GM15510 (cell line): ENCODE measurements around the gene NUDT12.

ENCODE experiments used
- POLR2A ChIP-seq: IDR thresholded peaks from 3 replicates; pipeline ENCODE4 v1.6.1; 2011; ENCODE audit warnings: borderline replicate concordance; ENCODE audit not compliant: insufficient read length; ENCODE audit errors: extremely low read depth

Gene NUDT12

DNA sequence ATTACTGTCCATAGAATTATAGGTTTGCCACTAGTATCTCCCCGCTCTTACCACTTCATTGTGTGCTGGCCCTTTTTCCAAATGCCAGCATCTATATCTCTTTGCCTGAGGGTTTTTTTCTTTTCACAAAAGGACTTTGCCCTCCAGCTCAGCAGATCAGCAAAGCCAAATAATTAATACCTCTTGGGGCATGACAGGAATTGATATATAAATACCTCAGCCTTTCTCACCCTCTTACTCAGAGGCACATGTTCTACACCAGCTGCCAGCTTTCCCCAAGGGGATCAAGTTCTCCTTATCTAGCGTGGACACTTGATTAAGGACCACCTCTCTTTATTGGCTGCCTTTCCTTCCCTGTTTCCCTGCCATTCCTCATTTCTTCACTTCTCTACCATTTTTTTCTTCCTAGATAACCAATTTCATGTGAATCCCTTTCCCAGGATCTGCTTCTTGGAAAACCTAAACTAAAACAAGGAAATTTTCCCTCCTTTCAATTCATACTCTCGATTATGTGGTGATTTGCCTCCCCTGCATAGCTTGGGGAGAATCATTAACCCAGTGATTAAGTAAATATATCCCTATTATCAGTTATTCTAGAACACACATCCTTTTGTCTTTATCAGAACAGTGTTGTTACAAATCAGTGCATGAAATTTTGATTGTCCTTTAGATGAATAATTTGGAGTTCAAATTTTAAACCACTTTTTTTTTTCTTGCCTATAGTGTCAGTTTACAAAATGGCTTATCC lies 6.9 kb upstream of the NUDT12 start:
- TF ChIP-seq POLR2A = no peak

GRCh38 chr5:103565719-103566118 lies 3.1 kb upstream of the NUDT12 start:
- TF ChIP-seq POLR2A = no peak

DNA sequence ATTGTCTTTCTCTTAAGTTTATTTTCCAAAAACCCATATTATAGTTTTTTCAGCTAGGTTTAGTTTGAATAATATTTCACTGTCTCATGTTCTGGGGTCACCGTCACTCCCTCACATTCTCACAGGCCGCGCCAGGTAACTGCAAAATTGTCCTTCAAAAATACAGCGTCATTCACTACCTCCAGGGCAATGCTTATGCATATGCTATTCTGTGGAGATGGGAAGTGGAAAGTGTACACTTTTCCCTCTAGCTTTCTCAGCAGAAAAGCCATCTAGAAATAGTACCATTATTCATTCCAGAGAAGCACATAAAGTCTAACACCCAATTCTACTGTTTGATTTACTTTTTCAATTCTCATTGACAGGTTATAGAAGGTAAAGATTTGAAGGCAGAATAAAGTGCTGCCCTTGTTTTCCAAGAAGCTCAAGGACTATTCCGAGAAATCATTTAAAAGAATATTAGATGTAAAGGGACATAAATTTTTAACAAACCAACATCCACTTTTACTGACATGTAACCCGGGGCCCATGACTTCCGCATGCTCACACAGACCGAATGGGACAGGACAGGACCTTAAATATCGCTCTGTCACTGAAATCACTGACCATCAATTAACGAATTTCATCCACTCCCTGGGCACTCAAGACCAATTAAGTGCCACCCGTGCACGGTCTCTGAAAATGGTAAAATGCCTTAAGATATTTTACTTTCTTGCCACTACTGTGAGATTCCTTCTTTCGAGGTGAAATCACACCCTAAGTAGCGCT lies 720 bp downstream of the NUDT12 start:
- no peak for TF ChIP-seq POLR2A

DNA sequence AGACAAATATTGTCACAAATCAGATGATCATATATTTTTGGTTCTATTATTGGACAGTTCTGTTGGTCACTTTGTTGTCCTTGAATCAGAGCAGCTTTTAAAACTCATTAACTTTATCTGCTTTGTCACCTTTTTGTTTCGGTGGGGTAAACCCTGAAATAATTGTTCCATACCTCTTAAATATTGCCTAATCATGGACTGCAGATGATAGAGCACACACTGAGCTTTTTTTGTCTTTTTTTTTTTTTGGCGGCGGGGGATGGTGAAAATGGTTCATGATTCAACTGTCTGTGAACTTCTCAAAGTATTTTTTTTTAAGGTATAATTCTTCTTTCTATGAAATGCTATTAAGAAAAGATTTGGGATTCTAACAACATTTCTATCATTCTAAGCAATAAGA lies 1.8 kb downstream of the NUDT12 start:
- no peak for TF ChIP-seq POLR2A

GRCh38 chr5:103546858-103547257 lies 15.7 kb downstream of the NUDT12 start:
- TF ChIP-seq POLR2A = no peak

DNA sequence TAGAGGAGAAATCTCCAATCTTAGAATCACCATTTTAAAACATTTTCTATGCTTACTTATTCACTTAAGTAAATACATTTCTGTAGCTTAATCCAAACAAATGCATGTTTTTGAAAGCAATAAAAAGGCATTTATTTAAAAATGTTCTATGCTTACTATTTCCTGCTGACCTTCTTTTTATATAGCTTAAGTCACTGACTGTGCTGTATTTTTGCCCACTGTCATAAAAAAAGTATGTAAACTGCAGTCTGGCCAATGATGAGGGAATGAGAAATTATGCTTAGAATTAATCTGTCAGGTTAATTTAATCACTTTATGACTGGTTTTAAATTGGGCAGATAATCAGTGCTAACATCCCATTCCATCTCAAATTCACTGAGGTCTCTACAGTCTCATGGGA lies 20.1 kb downstream of the NUDT12 start:
- TF ChIP-seq POLR2A = no peak

DNA sequence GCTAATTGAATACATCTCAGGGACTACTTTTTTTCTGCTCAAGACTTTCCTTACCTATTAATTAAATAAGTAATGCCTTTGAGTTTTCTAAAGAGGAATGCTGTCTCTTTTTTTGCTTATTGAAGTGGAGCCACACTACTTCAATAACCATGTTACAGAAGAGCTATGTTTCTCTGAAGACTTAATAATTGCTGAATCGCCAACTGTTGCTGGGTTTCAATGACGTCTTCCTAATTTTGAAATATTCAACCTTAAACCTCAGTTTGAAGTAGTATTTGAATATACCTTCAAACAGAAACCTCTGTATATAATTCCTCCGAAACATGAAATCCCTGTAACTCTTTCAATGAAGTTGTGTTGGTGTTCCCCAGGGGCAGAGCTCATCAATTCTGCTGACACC lies 21.0 kb downstream of the NUDT12 start:
- TF ChIP-seq POLR2A = no peak

DNA sequence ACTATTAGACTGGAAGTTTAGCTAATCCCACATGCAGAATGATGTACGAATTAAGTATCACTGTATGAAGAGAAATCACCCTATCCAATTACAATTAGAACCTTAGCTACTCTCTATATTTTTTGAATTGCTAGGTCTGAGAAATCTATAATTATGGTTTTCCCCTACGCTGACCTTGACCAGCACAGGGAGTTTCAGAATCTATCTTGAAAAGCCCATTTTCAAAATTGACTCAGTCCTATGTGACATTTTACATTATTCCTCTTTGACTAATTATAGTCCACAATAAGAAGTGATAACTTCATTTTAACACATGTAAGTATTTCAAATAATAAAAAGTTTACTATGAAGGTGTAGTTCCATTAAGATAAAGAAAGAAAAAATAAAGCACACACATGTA lies 21.5 kb downstream of the NUDT12 start:
- TF ChIP-seq POLR2A = no peak

DNA sequence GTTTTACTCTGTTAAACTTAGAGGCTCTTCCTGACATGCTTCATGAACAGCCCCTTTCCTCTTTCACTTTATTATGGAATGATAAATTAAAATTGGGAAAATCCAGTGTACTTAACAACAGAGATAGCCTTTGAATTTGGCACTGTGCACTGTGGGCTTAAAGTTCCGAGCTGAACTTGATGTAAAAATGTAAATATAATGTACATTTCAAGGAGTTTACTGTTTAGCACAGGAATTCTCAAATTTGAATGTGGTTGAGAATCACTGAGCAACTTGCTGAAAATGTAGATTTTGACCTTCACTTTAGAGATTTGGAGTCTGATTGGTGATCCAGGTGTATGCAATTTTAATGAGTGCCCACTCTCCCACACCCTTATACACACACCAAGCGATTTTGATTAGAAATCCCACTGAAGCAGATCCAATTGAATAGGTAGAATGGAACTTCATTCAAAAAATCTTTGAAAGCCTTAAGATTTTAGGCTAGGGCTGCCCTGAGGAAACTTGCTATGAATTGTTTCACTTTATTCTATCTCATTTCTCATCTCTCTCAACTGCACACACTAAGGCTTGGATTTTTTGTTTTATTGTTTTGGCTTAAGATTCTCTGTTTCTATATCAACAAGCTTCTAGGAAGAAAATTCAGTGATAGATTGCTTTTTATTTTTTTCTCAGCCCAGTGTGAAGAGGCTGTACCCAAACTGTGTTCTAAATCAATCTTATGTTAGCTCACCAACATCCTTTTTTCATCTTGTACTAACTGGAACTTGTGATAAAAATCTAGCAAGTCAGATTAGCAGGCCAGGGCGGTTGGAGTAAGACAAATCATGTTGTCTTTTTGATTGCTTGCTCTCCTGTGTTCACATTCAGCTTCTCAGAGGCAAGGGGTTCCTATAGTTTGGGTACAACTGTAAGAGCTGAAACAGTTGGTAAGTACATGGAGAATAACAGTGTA lies 22.9 kb downstream of the NUDT12 start:
- TF ChIP-seq POLR2A = no peak

- TF ChIP-seq POLR2A = no peak
Observed at GRCh38 chr5:103532086-103532734, 30.4 kb downstream of the NUDT12 start.

DNA sequence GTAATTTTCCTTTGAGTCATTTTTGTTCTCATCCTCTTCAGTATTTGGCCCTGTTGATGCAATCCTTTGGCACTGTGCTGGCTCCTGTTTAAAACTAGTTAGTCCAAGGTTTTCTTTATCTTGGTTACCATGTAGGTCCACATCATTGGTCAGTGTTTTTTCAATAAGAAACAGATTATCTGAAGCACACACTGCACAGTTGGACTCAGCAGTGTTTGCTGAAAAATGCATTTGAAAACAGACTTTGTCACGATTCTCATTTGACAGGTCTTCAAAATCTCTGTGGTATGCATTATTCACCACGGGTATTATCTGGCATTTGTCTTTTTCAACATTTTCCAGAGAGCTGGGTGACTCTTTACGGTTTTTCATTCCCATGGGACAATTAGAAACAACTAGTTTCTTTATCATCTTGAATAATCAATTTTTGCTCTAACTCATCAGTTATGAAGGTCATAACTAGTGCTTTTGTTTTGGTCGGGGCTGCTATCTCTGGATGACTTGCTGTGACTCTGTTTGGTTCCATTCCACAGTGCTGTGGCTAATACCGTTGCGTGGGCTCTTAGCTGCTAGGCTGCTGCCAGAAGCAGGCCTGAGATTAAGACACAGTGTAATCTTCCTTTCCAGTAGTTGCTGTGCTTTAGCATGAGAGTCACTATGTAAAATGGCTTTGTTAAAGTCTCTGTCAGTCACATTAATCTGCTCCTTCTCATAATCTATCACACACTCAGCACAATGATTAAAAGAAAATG lies 36.2 kb downstream of the NUDT12 start:
- no peak for TF ChIP-seq POLR2A

DNA sequence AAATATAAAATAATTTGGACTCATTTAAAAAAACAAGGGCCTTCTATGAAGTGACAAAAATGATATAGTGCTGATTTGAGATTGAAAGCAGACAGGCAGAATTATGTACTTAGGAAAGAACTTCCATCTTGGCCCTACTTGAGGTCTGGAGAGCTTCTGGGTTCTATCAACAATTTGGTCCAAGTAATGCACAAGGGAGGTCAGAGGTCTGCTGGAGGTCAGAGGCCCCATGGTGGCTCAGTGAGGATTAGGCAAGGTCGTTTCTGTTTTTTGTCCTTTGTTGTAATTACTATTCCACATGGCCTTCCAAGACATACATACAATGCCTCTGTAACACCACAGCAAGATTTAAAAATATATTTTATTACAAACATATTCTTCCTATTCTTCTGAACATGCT lies 37.2 kb downstream of the NUDT12 start:
- TF ChIP-seq POLR2A = no peak

- no peak for TF ChIP-seq POLR2A
Observed at GRCh38 chr5:103523319-103523718, 39.3 kb downstream of the NUDT12 start.

- no peak for TF ChIP-seq POLR2A
Observed at GRCh38 chr5:103522586-103522985, 40.0 kb downstream of the NUDT12 start.

DNA sequence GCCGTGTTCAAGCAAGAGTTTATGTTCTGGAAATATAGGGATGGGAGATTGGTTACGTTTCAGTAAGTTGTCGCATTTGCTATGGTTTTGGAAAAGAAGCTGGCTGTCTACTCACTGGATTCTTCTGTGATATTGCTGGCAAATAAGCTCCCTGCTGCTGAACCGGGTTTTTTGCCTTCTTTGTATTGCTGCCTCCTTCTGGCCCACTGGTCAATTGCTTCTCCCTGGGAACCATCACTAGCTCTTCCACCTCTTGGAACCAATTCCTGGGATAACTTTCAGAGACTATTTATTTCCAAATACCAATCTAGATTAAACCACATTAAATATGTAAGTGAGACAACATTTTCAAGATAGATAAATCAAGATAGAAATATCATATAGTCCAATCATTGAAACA lies 43.0 kb downstream of the NUDT12 start:
- TF ChIP-seq POLR2A = no peak

DNA sequence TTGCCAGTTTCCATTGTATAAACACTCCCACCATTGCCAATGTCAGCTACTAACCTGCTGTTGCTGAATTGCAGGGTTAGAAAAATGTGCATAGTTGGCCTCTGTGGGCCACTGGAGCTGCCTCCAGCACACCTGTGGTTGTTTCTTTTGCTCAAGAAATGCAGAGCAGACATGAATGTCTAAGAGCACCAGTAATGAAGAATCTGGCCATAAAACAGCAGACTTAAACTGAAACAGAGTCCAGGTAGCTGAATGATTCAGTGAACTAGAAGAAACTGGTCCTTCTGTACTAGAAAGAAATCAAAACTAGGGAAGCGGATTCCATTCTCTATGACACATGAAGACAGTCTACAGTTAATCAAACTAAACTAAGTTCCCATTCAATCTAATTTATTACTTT lies 48.2 kb downstream of the NUDT12 start:
- TF ChIP-seq POLR2A = no peak
